ENCODE data around the gene STK17A.
A peak's percentile ranks its signal among the peaks of the same experiment; 100 is the strongest.

Gene STK17A

GRCh38 chr7:43600056-43600455 lies 17.1 kb downstream of the STK17A start:
- no peak for DNase-seq (ENCODE audit: low read depth, low spot score)
- ChIA-PET CTCF (no interaction called here), POLR2A (no interaction called here)
- TF ChIP-seq, protein P1, sequence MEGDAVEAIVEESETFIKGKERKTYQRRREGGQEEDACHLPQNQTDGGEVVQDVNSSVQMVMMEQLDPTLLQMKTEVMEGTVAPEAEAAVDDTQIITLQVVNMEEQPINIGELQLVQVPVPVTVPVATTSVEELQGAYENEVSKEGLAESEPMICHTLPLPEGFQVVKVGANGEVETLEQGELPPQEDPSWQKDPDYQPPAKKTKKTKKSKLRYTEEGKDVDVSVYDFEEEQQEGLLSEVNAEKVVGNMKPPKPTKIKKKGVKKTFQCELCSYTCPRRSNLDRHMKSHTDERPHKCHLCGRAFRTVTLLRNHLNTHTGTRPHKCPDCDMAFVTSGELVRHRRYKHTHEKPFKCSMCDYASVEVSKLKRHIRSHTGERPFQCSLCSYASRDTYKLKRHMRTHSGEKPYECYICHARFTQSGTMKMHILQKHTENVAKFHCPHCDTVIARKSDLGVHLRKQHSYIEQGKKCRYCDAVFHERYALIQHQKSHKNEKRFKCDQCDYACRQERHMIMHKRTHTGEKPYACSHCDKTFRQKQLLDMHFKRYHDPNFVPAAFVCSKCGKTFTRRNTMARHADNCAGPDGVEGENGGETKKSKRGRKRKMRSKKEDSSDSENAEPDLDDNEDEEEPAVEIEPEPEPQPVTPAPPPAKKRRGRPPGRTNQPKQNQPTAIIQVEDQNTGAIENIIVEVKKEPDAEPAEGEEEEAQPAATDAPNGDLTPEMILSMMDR (IDR thresholded peaks at IDR 0.05; ENCODE audit: insufficient read depth, low read length, missing control alignments) = no peak
- no peak overlapping the region for H3K4me3 ChIP-seq (ENCODE audit: low read depth, low read length)

DNA sequence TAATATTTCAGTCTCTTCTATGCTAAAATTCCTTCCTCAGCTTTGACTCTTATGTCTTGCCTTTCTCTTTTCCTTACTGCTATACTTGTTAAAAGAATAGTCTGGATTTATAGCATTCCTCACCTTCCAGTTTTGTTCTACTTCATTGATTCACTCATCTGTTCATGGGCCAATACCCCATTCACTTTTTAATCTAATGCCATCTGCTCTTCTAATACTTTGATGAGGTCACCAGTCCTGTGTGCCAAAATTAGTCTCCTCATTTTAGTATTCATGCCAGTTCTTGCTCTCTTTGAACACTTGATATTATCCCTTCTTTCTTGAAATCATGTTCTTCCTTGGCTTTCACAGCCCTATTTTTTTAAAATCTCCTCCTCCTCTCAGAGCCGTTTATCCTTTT lies 19.3 kb downstream of the STK17A start:
- TF ChIP-seq, protein P1 (IDR thresholded peaks at IDR 0.05; ENCODE audit: insufficient read depth, low read length, missing control alignments) = no peak
- ChIA-PET CTCF (interaction anchor here (1.4 to 2.4 kb wide), 2 partner anchors 20 to 237 kb away, joined by 3 to 11 read pairs; partner anchors contain the start of gene STK17A), POLR2A (no interaction called here)
- DNase-seq (ENCODE audit: low read depth, low spot score) = no peak
- H3K4me3 ChIP-seq (ENCODE audit: low read depth, low read length) = no peak overlapping the region

- H3K4me3 ChIP-seq (ENCODE audit: low read depth, low read length) = no peak overlapping the region
- POLR2A ChIA-PET = interaction anchor here (1.5 kb wide), 1 partner anchor 22 kb away, joined by 5 read pairs; the partner anchor contains the start of gene STK17A
- no peak for DNase-seq (ENCODE audit: low read depth, low spot score)
- TF ChIP-seq, protein P1 (IDR thresholded peaks at IDR 0.05; ENCODE audit: insufficient read depth, low read length, missing control alignments) = no peak
- CTCF ChIA-PET = interaction anchor here (0.9 to 2.1 kb wide), 5 partner anchors 12 to 129 kb away, joined by 3 to 8 read pairs (median 4); no protein-coding TSS in a partner anchor
Measured at GRCh38 chr7:43604251-43604650, 21.3 kb downstream of the STK17A start.

DNA sequence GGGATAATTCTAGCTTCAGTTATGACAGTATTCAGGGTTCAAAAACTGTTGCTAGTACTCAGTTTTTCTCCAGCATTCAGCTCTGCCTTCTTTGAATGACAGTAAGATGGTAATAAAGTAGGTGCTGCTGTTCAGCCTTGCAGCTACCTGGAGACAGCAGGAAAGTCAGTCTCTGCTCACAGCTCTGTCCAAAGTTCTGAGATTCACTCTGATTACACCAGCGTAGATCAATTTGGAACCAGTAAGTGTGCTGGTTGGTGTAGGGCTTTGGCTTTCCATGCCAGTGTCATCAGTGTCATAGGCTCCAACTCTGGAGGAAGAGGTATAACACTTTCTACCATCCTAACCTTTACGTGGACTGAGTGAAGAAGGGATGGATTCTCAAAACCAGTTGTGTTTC lies 26.2 kb downstream of the STK17A start:
- ChIA-PET POLR2A (no interaction called here), CTCF (interaction anchor here (0.9 to 1.1 kb wide), 4 partner anchors 9 to 154 kb away, joined by 3 to 4 read pairs (median 3); partner anchors contain the start of gene STK17A)
- TF ChIP-seq, protein P1 (IDR thresholded peaks at IDR 0.05; ENCODE audit: insufficient read depth, low read length, missing control alignments) = no peak
- DNase-seq (ENCODE audit: low read depth, low spot score) = no peak
- H3K4me3 ChIP-seq (ENCODE audit: low read depth, low read length) = no peak overlapping the region

GRCh38 chr7:43612128-43612527 lies 29.2 kb downstream of the STK17A start:
- CTCF ChIA-PET = interaction anchor here (2.1 kb wide), 1 partner anchor 30 kb away, joined by 13 read pairs; the partner anchor contains the start of gene STK17A
- no peak overlapping the region for H3K4me3 ChIP-seq (ENCODE audit: low read depth, low read length)
- TF ChIP-seq, protein P1 (IDR thresholded peaks at IDR 0.05; ENCODE audit: insufficient read depth, low read length, missing control alignments) = no peak
- no peak for DNase-seq (ENCODE audit: low read depth, low spot score)
- POLR2A ChIA-PET = interaction anchor here (0.6 to 2.7 kb wide), 2 partner anchors 29 to 120 kb away, joined by 3 to 10 read pairs; partner anchors contain the start of gene STK17A

DNA sequence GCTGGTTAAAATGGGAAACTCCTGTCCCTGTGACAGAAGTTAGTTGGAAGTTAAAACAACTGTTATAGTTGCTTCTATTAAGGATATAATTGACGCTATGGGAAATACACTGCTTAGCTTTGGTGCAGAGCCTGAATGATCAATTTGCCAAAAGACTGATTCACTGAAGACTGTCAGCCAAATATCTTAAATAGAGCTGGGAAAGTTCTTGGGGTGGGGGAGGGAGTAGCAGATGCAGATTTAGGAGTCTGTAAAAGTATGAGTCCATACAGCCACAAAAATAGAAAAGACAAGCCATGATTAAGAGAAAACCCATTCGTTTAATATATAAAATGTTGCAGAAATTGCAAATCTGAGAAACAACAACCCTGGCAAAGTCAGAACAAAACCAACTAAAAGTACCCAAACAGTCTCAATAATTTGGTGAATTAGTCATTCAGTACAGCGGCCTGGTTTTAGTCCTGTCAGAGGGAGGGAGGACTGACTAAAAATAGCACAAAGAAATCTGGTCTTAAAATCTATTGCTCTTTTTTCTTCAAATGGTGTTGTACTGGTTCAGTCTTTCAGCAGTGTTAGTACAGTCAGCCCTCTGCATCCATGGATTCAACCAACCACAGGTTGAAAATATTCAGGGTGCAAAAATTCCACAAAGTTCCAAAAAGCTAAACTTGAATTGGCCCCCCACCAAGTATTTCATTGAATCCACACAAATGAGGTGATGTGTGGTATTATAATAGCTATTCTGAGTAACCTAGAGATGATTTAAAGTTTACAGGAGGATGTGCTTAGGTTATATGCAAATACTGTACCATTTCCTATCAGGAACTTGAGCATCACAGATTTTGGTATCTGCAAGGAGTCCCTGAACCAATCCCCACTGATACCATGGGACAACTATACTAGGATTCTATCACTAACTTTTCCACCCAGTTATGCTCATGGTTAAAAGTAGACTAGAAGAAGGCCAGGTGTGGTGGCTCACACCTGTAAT lies 30.0 kb downstream of the STK17A start:
- no peak overlapping the region for H3K4me3 ChIP-seq (ENCODE audit: low read depth, low read length)
- peak; percentile 28 for DNase-seq (ENCODE audit: low read depth, low spot score)
- ChIA-PET POLR2A (interaction anchor here (0.6 to 2.7 kb wide), 2 partner anchors 30 to 120 kb away, joined by 3 to 10 read pairs; partner anchors contain the start of gene STK17A), CTCF (interaction anchor here (1.1 to 2.3 kb wide), 5 partner anchors 30 to 226 kb away, joined by 3 to 14 read pairs (median 4); partner anchors contain the start of gene STK17A)
- TF ChIP-seq, protein P1 (IDR thresholded peaks at IDR 0.05; ENCODE audit: insufficient read depth, low read length, missing control alignments) = no peak

All from AG04449 (cell line).